SIG-M5 treated with dmso at 0.1 percent for 504 hours (cell line): ENCODE data around the gene ZNF106.

Source experiments
- DNase-seq: peaks from one replicate; lab custom pipeline; 2025; ENCODE audit not compliant: unreplicated experiment; lab: John Stamatoyannopoulos, UW

ZNF106 gene

DNA sequence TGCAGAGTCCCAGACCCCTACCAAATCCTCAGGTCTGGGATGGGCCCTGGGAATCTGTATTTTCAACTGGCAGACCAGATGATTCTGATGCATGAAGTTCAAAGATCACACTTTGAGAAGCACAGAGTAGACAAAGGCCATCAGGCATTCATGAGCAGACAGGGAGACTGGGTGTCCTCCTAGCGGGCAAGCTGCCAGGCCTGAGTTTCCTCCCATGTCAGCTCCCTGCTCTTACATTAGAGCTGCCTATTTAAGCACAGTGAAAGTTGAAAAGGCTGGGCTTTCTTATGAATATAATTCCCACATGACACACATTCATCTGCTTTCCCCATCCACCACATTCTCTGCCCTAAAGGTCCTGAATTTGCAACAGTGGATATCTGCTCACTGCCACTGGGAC lies 117.7 kb downstream of the ZNF106 start:
- DNase-seq = no peak

DNA sequence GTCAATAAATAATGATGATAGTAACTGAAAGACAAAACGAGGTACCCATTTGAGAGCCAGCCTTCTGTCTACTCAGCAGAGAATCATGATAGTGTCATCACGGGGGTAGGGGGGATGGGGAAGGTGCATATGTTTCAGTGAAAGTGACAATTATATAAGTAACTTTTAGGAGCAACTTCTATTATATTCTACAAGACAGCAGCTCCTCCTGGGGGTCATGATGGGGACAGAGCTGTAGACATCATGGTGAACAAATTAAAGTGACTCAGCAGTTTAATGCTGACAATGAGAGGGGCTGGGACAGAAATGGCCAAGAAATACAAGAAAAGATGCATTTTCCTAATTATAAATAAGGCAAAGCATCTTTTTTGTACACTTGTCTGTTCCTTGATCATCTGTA lies 119.8 kb downstream of the ZNF106 start:
- peak; percentile 22 for DNase-seq

DNA sequence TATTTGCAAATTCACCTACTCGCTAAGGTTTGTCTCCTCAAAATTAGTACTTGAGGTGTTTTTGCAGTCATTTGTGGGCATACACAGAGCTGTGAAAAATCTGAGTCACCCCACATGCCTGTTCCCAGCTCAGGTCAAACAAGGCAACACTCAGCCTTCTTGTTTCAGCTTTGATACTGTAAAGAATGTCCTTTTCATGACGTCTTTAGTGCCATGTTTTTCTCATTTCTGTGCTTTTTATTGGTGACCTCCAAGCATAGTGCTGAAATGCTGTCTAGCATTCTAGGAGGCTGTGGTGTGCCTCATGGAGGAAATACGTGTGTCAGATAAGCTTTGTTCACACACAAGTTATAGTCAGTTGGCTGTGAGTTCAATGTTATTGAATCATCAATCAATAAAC lies 122.8 kb downstream of the ZNF106 start:
- no peak for DNase-seq

DNA sequence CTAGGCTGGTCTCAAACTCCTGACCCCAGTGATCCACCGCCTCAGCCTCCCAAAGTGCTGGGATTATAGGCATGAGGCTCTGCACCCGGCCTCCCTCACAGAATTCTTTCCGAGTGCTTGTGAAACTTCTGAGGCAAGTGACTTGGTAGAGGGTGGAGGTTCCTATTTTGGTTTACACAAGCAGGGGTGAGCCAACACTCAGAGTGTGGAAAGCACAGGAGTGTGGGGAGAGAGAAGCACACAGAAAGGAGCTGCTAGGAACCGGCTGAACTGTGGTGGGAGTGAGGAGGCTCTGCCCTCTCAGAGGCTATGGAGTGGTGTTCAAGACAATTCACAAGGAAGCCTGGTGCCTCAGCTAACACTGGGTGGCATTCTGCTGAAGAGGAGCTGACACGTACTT lies 123.9 kb downstream of the ZNF106 start:
- peak; percentile 89 for DNase-seq

DNA sequence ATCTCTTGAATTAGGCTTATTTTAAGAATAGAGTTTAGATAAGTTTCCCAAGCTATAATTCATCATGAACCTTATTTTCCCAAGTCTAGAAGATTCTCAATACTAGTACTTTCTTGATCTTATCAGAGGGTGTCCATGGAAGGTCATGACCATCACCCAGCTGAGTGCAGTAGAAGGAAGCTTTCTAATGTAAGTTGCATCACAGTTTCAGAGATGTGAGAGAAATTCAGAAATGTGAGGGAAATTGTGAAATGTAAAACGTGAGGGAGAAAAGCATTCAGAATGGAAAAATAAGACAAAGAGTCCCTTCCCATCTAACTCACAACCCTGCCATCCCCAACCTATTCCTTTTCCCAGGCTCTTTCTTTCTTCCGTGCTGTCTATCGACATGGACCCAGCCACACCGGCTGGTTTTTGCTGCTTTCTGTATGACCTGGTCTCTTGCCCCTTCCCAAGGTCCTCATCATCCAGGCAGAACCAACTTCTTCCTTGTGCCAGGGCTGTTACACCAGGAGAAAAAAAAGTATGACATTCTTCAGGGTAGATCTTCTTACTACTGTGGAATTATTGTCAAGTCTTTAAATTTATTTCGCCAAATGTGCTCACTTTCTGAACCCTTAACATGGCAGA lies 124.9 kb downstream of the ZNF106 start:
- DNase-seq = peak; percentile 56

DNA sequence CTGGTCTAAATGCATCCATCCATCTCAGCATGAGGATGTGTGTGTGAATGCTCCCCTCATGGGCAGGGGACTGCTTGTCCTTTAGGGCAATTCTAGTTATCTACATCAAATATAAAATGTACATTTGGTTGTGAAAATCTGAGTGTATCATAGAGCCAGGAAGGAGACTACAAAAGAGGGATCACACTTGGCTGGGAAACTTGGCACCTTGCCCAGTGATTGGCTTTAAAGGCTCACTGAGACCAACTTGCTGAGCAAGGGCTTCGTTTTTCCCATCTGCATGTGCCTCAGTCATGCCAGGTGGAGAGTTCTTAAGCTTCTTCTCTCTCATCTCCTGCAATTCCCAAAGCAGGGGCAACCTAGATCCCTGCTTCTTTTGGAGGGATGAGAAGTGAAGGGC lies 126.4 kb downstream of the ZNF106 start:
- DNase-seq = no peak

DNA sequence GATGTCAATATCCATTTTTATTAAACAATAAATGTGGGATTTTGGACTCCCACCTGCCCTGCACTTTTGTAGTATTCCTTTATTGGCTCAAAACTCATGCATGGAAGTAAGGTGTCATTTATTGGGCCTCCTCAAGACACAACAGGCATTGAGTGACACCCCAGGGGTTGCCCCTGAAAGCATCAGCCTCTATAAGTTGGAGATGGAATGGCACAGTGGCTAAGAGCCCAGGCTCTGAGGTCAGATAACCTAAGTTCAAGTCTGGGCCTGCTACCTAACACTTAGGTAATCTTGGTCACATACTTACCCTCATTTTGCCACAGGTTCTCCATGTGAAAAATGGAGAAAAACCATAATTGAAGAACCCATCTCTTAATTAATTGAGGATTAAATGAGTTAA lies 127.0 kb downstream of the ZNF106 start:
- DNase-seq = no peak

DNA sequence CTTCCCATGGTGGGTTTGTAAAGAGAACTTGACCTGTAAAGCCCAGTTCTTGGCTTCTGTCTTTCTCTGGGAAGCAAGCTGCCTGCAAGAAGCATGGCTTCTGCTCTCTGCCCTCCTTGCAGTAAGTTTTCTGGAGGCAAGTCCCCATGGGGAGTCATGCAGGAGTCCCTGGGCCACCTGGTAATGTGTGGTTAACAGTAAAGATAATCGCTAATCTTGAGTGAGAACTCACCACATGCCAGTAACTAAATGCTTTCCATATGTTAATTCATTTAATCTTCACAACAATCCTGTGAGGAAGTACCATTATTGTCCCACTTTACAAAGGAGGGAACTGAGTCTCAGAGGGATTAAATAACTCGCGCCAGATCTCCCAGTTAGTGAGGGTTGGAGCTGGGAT lies 127.5 kb downstream of the ZNF106 start:
- no peak for DNase-seq
